GM12872 (cell line): ENCODE results near the gene CACNA1C.

ENCODE experiments used
- TF ChIP-seq, protein P1 (sequence below): IDR thresholded peaks from 3 replicates; pipeline ENCODE4 v1.5.1; 2011; ENCODE audit warnings: low read depth, mild to moderate bottlenecking, low read length, moderate library complexity; ENCODE audit not compliant: insufficient read depth

Gene CACNA1C

DNA sequence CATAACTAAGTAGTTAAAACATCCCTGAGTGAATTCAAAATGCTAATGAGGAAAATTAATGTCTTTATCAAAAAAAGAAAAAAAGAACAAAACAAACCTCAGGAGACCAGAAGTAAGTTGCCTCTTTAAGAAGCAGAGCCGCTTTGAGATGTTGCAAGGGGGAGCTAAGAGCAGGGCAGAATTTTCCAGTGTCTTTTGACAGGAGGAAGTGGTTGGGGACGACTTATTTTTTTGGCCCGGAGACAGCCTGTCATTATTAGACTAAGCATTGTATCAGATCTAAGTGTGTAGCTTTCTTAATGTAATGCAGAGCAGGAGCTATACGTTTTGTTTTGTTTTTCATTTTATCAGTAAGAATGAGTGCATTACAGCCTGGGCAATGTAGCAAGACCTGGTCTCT lies 206.6 kb downstream of the CACNA1C start:
- TF ChIP-seq, protein P1, sequence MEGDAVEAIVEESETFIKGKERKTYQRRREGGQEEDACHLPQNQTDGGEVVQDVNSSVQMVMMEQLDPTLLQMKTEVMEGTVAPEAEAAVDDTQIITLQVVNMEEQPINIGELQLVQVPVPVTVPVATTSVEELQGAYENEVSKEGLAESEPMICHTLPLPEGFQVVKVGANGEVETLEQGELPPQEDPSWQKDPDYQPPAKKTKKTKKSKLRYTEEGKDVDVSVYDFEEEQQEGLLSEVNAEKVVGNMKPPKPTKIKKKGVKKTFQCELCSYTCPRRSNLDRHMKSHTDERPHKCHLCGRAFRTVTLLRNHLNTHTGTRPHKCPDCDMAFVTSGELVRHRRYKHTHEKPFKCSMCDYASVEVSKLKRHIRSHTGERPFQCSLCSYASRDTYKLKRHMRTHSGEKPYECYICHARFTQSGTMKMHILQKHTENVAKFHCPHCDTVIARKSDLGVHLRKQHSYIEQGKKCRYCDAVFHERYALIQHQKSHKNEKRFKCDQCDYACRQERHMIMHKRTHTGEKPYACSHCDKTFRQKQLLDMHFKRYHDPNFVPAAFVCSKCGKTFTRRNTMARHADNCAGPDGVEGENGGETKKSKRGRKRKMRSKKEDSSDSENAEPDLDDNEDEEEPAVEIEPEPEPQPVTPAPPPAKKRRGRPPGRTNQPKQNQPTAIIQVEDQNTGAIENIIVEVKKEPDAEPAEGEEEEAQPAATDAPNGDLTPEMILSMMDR: no peak

DNA sequence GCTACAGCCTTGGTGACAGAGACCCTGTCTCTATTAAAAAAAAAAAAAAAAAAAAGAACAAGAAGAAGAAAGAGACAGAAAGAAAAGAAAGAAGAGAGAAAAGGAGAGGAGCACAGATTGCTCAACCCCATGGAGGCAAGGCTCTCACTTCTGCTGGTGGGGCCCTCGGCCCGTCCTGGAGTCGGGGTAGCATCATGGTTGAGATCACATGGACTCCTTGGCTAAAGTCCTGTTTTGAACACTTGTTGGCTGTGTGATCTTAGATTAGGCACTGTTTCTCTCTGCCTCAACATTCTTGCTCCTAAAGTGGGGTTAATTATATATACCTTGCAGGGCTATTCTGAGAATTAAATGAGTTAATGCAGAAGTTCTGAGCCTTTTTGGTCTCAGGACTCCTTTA lies 207.7 kb downstream of the CACNA1C start:
- TF ChIP-seq, protein P1: no peak

GRCh38 chr12:2261708-2262107 lies 208.9 kb downstream of the CACNA1C start:
- TF ChIP-seq, protein P1: no peak

DNA sequence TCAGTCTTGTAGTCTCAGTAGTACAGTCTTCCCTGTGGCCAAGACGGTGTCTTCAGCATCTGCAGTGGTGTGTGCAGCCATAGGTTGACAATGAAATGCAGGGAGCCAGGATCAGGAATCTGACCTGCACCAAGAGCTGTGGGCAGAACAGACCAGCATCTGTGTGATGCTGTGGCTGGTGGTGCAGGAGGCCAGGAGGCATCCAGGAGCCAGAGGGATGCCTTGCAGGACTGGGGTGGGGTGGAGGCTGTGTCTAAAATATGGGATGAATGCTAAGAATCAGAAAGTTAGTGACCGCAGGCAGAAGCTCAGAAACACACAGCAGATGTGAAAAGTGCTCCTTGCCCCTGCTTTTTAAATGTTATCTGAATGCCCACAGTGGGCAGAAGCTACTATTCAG lies 209.7 kb downstream of the CACNA1C start:
- TF ChIP-seq, protein P1: no peak

GRCh38 chr12:2263901-2264300 lies 211.1 kb downstream of the CACNA1C start:
- TF ChIP-seq, protein P1: no peak

GRCh38 chr12:2264651-2265232 lies 212.0 kb downstream of the CACNA1C start:
- TF ChIP-seq, protein P1: no peak

DNA sequence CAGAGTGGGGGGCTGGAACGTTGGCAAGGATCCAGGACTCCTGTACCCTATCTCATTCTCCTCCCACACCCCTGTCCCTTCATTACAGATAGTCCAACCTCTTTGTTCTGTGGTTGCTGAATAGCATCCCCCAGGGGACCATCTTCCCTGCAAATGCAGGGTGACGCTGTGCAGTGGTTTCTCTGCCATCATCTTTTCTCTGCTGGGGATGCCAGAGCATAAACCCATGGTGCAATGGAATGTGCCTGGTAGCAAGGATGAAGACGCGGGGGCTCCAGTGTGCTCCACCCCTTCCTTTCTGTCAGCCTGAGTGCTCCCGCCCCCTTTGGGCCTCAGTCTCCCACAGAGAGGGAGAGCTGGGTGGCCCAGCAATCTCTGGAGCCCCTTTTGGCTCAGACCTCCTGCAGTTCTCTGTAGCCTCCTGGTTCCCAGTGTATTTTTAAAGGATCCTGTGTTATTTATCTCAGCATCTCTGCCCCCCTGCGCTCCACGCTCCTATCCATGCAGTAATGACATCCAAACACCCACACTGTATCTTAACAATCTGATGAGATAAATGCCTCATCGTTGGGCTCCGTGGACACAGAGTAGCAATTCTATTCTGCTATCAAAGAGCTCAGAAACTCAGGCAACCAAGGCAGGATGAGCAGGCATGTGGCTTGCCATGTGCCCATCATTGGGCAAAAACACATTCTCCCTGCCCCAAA lies 212.8 kb downstream of the CACNA1C start:
- TF ChIP-seq, protein P1: no peak
